GM21528 (cell line): ENCODE results near the gene RBM23.
"Not testable (repeated sequence)": the region's sequence is repeated elsewhere in the genome, so short reads cannot be mapped to it uniquely, and the experiment has no call there.

Source experiments
- ATAC-seq: cut with Tn5 transposase; IDR thresholded peaks from one replicate; pipeline ENCODE4 v1.9.1; 2021; ENCODE audit warnings: mild to moderate bottlenecking, moderate library complexity; ENCODE audit not compliant: unreplicated experiment, low FRiP score

RBM23 gene

DNA sequence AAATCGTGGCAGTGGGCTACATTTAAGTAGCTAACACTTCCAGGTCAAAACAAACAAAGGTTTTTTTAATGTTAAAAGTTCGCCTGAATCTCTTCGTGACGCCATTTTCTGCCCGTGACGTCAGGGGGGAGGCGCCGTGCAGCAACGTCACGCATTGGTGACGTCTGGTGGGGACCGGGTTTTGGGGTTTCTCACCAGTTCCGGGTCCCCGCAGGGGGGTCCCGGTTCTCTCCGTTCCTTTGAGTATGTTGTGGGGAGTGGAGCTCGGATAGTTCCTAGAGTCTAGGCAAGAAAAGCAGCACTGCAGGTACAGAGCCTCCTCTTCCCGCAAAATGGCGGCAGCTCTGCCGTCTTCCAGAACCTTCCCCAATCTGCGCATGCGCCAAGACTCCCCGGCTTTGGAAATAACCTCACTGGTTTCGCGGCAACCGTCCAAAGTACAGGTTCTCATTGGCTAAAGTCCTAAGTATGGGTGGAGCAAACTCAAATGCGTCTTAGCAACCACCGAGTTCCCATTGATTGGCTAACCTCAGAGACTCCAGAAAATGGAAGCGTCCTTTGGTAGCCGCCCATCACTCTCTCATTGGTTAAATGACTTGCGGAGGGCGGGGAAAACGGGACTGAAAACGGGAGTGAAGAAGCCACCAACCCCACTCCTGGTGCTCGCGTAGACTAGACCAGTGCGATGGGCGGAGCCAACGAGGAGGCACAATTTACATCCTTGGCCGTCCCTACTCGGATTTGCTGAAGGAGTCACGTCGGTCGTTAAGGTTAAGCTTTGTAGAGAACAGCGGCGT, at the start of gene RBM23:
Gene RBM23 (minus strand): TSS at position 346 of the 797 bp plus-strand sequence.
- peak; percentile 91 for ATAC-seq

DNA sequence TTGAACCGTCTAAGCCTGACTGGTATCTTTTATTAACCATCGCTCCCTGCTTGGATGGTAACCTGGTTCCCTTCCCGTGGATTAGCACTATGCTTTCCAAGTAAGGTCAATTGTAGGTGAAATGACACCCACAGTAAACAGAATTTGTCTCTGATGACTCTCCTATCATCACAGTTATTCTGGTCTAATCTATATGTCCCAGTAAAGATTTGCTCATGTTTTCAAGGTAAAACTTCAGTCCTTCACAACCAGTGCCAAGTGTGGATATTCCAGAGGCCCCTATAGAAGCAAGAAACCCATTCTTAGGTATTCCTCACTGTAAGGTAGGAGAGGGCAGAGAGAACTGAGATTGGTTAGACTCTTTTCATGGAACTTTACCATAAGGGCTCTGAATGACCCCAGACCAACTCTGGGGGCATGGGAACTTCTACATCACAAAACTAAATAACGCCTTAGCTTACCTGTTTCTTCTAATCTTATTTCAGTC, 47.9 kb upstream of the RBM23 start:
- ATAC-seq = no peak

DNA sequence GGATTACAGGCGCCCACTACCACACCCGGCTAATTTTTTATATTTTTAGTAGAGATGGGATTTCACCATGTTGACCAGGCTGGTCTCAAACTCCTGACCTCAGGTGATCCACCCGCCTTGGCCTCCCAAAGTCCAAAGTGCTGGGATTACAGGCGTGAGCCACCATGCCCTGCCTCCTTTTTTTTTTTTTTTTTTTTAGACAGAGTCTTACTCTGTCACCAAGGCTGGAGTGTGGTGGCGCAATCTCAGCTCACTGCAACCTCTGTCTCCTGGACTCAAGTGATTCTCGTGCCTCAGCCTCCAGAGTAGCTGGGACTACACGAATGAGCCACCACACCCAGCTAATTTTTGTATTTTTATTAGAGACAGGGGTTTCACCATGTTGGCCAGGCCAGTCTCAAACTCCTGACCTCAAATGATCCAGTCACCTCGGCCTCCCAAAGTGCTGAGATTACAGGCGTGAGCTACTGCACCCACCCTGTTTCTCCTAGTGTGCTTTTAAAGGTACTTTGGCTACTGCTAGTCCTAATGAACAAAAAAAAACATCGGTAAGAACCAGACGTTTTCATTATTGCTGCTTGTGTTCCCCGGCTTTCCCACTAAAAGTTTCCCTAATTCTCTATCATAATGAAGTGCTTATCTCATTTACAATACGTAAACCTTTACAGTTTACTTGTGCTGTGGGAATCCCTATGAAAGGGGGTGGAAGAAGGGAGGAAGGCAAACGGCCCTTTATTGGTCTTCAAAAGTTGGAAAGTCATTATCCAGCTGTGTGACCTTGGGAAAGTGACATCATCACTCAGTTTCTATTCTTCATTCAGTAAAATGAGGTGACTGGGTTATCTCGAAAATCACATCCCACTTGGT, 47.2 kb upstream of the RBM23 start:
- not testable (repeated sequence) for ATAC-seq

DNA sequence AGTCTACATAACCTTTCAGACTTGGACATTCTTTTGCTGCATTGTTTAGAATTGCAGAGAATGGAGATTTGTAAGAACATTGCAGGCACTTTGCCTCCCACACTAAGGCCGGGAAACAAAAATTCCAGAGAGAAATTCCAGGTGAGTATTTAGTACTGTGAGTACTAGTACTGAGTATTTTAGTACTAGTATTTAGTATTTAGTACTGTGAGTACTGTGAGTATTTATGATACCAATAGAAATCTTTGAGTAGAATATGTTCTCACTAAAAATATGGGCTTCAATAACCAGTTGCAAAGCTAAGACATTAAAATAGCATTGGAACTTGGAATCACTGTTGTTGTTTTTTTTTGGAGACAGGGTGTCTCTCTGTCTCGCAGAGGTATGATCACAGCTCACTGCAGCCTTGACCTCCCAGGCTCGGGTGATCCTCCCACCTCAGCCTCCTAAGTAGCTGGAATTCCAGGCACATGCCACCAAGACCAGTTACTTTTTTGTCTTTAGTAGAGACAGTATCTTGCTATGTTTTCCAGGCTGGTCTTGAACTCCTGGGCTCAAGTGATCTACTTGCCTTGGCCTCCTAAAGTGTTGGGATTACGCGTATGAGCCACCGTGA, 43.2 kb upstream of the RBM23 start:
- no peak for ATAC-seq

DNA sequence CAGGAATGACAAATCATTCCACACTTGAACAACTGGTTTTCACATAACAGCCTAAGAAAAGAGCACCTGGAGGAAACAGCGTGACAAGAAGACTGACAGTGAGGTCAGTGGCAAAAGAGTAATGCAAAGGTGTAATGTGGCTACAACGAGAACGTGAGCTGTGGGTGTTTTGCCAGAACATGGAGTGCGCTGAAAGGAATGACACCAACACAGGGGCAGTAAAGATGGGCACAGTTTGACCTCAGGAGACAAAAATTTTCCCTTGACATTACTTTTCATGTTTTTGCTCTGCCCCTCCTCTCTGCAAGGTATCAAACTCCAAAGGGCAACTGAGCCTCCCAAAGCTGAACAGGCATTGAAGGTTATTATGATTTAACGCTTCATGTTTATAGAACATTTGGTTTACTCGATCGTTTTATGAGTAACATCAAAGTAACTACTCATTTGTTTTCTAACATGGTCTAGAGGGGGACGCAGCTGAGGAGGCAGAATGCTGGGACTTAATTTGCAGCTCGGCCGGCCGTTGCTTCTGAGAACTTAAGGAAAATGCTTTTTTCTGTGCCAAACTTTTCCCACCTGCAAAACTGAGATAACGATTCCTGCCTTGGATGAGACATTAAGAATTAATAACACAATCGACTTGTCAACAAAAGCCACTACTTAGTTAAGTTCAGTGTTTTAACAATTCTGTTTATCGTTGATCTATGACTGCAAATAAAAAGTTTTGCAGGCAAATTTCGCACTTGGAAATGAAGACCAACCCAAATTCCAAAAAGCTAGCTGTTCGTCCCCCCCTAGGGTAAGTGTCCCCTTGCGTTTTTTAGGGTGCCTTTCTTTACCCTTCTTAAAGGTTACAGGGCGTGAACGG, 37.0 kb upstream of the RBM23 start:
- ATAC-seq = no peak

DNA sequence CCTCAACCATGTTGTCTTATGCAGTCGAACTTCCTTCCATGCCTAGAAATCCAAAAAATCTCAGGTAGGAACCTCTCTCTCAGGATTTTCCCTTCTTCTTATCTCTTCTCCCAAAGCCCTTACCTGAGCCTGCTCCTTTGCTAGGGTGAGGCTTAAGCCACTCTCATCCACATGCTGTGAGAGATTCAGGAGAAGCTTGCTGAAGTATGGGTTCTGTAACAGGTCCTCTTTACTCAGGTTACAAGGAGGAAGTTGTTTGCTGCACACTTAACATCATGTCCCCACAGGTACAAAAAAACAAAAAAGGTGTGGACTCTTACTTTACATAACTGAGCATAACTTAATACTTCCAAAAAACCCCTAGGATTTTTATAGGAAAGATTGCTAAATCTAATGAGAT, 33.5 kb upstream of the RBM23 start:
- ATAC-seq = no peak

DNA sequence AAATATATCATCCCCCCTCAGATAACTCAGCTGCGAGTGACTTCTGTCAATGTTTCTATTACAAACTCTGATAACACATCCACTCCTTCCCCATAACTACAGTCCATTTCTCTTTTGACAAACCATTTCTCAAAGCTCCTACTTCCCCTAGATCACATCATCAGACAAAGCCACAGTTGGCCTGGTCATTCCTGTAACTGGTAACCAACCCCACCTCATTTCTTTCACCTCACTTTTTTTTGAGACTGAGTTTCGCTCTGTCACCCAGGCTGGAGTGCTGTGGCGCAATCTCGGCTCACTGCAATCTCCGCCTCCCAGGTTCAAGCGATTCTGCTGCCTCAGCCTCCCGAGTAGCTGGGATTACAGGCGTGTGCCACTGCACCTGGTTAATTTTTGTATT, 32.8 kb upstream of the RBM23 start:
- not testable (repeated sequence) for ATAC-seq

DNA sequence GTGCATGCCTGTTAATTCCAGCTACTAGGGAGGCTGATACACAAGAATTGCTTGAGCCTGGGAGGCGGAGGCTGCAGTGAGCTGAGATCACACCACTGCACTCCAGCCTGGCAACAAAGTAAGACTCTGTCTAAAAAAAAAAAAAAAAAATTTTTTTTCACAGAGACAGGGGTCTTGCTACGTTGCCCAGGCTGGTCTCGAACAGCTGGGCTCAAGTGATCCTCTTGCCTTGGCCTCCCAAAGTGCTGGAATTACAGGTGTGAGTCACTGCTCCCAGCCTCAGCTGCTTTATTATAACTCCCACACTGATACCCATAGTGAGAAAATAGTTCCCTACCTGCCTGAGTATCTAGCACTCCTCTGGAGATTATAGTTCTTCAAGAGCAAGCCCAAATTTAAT, 26.7 kb upstream of the RBM23 start:
- ATAC-seq = no peak

DNA sequence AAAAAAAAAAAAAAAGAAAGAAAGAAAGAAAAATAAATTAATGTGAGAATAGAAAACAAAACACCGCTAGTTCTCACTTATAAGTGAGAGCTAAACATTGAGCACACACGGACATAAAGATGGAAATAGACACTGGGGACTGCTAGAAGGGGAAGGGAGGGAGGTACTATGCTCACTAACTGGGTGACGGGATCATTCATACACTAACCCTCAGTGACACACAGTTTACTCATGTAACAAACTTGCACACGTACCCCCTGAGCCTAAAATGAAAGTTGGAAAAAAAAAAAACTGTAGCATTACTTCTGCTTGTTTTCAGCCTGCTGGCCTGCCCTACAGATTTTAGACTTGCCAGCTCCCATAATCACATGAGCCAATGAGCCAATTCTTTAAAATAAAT, 20.7 kb upstream of the RBM23 start:
- ATAC-seq = no peak

DNA sequence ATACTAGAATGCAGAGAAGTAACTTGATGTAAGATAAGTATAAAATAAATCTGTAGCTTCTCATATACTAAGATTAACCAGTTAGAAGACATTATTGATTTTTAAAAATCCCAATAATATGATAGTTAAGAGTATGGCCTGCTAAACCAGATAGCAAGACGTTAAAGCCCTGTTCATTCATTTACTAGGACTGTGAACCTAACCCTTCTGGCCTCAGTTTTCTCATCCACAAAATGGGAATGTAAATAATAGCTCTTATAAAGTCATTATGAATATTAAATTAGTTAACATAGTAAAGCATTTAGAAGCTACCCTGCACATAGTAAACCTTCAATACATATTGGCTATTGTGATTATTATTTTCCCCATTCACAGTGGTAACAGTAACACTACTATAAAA, 16.2 kb upstream of the RBM23 start:
- ATAC-seq = no peak

DNA sequence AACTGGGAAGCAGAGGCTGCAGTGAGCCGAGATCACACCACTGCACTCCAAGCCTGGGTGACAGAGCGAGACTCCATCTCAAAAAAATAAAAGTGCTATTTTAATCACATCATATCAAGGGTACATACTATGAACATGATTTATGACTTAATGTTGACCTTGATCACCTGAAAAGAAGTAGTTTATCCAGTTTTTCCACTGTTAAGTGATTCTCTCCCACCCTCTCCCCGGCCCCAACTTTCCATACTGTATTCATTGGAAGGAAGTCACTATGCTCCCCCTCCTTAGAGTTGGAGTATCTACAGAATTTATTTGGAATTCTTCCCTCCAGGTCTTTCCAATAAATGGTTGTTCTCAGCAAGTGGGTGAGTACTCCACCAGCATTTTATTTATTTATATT, 13.2 kb upstream of the RBM23 start:
- ATAC-seq = no peak

DNA sequence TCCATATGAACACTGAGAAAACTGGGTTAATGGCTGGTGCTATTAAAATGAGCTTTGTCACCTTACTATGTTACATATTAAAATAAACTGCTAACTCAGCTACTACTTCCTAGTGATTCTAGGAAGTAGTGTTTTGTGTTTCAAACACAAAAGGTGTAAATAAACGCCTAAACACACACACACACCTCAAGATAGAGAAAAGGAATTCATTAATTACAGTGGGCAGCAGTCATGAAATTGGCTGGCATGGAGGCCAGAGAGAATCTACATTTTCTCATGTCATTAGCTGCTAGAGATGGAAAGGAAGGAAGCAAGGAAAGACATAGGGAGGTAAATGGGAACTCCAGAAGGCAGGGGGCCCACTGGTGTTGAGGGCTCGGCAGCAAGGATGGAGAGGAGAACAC, 11.0 kb upstream of the RBM23 start:
- ATAC-seq = no peak

DNA sequence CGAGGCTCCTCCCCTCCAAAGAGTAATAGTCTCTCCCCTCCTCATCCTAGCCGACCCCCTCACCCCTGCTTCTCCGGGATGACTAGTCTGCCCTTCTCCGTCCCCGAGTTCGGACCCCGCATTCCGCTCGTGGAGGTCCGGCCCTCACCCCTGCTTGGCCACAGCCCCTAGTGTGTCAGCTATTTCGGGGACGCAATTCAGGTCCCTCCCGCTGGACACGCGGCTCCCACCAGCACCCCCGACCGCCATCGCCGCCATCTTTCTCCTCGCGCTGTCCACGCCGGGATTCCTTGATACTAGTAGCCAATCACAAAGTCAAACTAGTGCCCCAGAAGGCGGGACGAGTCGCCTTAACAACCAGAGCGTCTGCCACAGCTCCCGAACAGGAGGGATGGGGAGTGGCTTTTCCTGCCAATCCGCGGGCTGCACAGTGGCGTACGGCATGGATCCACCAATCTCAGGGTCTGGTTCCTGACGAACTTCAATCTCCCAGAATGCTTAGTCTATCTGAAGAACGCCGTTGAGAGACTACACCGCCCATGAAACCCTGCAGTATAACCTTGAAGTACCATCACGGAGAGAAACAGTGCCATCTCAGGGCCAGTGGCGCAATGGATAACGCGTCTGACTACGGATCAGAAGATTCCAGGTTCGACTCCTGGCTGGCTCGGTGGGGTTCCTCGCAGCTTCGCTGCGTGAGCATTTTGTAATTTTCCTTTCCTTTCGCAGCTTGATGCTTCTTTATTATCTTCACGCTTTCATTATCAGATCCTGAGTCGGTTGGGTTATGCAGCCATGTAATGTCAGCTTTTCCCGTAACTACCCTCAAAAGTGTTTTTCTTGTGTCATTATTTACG, 10.4 kb upstream of the RBM23 start, which contains the start of gene PRMT5:
Gene PRMT5 (minus strand): TSS at position 273 of the 857 bp plus-strand sequence. CDS start 15 bp downstream, at position 258.
- peak; percentile 89 for ATAC-seq

DNA sequence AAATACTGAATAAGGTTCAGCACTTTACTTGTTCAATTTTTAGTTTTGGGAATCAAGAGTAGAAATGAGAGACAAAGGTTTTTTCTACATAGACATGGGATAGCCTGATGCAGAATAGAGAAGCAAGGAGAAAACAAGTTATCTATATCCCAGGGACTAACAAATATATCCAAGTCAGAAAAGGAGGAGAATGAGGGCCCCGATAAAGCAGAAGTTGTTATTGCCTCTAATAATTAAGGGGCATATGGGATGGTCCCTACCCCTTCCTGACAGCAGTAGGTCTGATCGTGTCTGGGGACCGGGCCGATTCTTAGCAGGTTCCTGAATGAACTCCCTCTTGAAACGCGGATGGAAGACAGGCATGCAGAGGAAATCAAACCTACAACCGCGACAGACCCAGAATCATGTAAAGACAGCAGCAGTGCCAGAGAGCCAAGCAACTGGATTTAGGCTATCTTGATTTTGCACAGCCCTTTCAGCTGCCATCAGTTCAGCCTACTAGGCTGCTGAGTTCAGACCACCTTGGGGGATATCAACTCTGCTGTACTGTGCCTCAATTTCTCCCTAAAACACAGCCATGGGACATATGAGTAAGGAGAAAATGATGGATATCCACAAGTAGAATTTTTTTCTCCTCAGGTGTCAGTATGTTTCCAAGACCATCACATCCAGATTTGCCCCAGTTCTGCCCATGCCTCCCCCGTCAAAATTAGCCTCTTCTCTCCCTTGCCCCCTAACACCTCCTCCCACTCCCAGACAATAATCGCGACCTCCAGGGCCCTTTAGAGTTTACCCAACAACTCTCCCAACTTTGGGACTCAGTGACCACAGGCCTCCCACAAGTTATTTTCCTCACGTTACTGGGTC, 9.5 kb upstream of the RBM23 start:
- ATAC-seq = no peak

DNA sequence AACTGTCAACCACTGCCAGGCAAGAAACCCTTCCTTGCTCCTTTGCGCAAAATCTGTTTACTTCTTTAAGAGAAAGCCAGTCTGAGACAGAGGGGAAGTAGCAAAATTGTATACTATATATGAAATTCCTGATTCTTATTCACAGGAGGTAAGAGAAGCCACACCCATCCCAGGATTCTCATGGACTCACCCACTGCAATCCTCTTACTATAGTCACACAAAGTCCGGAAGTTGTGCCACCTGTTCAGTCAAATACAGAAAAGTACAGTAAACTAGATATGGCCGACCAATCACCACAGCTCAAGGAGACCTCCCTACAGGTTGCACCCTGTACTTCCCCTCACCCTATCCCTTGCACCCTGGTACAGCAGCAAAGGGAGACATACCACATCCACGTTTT, 7.4 kb upstream of the RBM23 start:
- no peak for ATAC-seq

DNA sequence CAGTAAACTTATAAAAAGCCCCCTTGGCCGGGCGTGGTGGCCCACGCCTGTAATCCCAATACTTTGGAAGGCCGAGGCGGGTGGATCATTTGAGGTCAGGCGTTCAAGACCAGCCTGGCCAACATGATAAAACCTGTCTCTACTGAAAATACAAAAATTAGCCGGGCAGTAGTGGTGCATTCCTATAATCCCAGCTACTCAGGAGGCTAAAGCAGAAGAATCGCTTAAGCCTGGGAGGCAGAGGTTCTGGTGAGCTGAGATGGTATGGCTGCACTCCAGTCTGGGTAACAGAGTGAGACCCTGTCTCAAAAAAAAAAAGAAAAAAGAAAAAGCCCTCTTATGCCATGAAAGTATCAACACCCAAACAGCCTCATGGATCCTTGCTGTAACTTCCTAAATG, 6.6 kb upstream of the RBM23 start:
- ATAC-seq = no peak

DNA sequence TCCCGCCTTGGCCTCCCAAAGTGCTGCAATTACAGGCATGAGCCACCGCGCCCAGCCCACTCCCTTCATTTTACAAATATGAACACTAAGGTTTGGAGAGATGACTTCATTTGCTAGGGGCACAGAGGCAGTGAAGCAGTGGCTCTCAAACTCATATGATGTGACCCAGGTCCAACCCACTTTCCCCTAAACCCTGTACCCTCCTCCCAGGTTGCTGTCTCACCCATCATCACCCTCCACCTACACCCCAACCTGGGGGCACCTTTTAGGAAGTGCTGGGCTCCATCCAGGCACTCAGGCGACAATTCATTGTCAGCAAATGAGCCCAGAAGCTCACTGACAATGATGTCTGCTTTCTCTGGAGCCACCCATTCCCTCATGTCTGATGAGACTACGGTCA, 4.8 kb upstream of the RBM23 start:
- ATAC-seq = no peak

DNA sequence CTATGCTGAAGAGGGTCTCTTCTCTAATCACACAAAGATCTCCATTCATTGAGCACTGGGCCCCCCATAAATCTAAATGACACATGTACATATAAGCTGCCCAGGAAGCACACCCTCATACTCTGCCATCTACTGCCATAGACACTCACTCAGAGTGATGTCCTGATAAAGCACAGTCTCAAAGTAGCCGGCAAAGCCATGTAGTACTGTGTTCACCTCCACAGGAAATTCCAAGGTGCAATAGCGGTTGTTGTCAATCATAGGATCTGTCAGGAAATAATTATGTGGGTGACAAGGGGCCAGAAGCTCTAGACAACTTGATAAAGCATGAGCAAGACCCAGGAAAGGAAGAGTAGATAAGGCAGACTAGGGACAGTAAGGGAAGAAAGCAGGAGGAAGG, 3.3 kb upstream of the RBM23 start:
- no peak for ATAC-seq
